Hepatocyte (in vitro differentiated cells): ENCODE data around the gene HPS4. TPM values are rescaled to one million over a fixed set of nuclear protein-coding genes. Genes with fewer than 3 reads are reported as not detected.

Source experiments
- DNase-seq: peaks from one replicate; pipeline ENCODE4 v3.0.0-alpha.2; 2016; ENCODE audit warnings: low spot score
- H2AFZ ChIP-seq: fragments of 200-600 bp; sonication (generic); 2 replicates; pipeline ENCODE4 v1.6.0; 2016; ENCODE audit warnings: antibody characterized with exemption, mild to moderate bottlenecking
- H3K27ac ChIP-seq: fragments of 200-600 bp; sonication (generic); 2 replicates; pipeline ENCODE4 v1.5.1; 2016; ENCODE audit warnings: mild to moderate bottlenecking
- H3K27me3 ChIP-seq: fragments of 200-600 bp; sonication (generic); 2 replicates; pipeline ENCODE4 v1.6.1; 2016
- H3K36me3 ChIP-seq: fragments of 200-600 bp; sonication (generic); replicated peaks from 2 replicates; pipeline ENCODE4 v1.5.1; 2016; ENCODE audit warnings: low read depth; ENCODE audit not compliant: insufficient read depth
- H3K4me1 ChIP-seq: fragments of 200-600 bp; sonication (generic); 2 replicates; pipeline ENCODE4 v1.5.1; 2016; ENCODE audit warnings: mild to moderate bottlenecking, moderate library complexity; ENCODE audit not compliant: insufficient read depth
- H3K4me2 ChIP-seq: fragments of 200-600 bp; sonication (generic); 2 replicates; pipeline ENCODE4 v1.6.0; 2016
- H3K4me3 ChIP-seq: fragments of 200-600 bp; sonication (generic); 2 replicates; pipeline ENCODE4 v1.5.1; 2016; ENCODE audit warnings: mild to moderate bottlenecking
- H3K79me2 ChIP-seq: fragments of 200-600 bp; sonication (generic); 2 replicates; pipeline ENCODE4 v1.6.0; 2017; ENCODE audit warnings: mild to moderate bottlenecking
- H3K9me2 ChIP-seq: fragments of 200-600 bp; sonication (generic); replicated peaks from 2 replicates; pipeline ENCODE4 v1.6.0; 2017; ENCODE audit warnings: mild to moderate bottlenecking; ENCODE audit not compliant: insufficient read depth
- H3K9me3 ChIP-seq: fragments of 200-600 bp; sonication (generic); 2 replicates; pipeline ENCODE4 v1.5.1; 2016; ENCODE audit warnings: low read depth, mild to moderate bottlenecking
- H4K20me1 ChIP-seq: fragments of 200-600 bp; sonication (generic); 2 replicates; pipeline ENCODE4 v1.6.0; 2016; ENCODE audit warnings: mild to moderate bottlenecking; ENCODE audit not compliant: insufficient read depth, poor library complexity, severe bottlenecking
- EZH2 ChIP-seq: fragments of 200-600 bp; sonication (generic); IDR thresholded peaks from 2 replicates; pipeline ENCODE4 v1.6.1; 2016; ENCODE audit warnings: antibody characterized with exemption, mild to moderate bottlenecking, borderline replicate concordance
- EZH2phosphoT487 ChIP-seq: fragments of 200-600 bp; sonication (generic); IDR thresholded peaks from one replicate; pipeline ENCODE4 v1.6.1; 2018; ENCODE audit warnings: antibody characterized with exemption, mild to moderate bottlenecking, low read depth, moderate library complexity; ENCODE audit not compliant: unreplicated experiment, severe bottlenecking
- WGBS: methylation state at CpG from one replicate; pipeline ENCODE4 v1.1.6; 2016; ENCODE audit warnings: low lambda C conversion rate; ENCODE audit errors: missing lambda C conversion rate; 5-methylcytosine and 5-hydroxymethylcytosine counted together
- polyA plus RNA-seq: library from polyadenylated mRNA; unstranded; fragments of >200 nt; fragmentation: Nextera tagmentation; extraction: Ambion mirVana; gene quantifications from 2 replicates; pipeline ENCODE4 v1.2.1, GENCODE V29; 2016
- total RNA-seq: library from RNA; depleted of rRNA; stranded (reverse); fragments of >200 nt; gene quantifications from 2 replicates; pipeline ENCODE4 v1.2.3, GENCODE V29; 2014
- TF ChIP-seq, protein P1 (sequence below): fragments of 200-600 bp; sonication (generic); IDR thresholded peaks from 2 replicates; pipeline ENCODE4 v1.5.1; 2016; ENCODE audit warnings: antibody characterized with exemption, mild to moderate bottlenecking; ENCODE audit not compliant: poor library complexity

Gene HPS4
- total and polyA plus RNA-seq, 2 experiments from 2014 or later: 20.2 to 36.7 TPM

DNA sequence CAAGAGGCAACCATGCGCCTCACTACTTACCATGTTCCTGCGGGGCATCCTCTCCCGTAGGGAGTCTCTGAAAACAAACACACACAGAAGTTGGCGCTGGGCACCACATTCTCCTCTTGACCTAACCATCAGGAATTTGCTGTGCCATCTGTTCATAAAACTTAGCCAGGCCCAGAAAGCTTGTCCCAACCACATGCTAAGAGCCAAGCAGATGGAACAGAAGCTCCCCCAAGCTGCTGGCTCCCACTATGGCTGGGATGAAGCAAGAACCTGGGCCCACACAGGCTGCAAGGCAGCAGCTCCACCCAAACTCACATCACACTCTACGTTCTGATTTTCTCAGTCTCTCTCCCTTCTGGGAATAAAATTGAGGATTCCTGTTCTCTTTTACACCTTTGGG, 17.4 kb downstream of the HPS4 start:
- Histone ChIP-seq H4K20me1 (no peaks in the 10 kb centered on the region), H3K27ac (no peak overlapping the region), H3K9me2 (no peaks in the 10 kb centered on the region), H3K4me1 (peaks cover 4% of the 10 kb centered on the region), H3K4me3 (no peak overlapping the region), H3K4me2 (no peak overlapping the region), H2AFZ (no peak overlapping the region), H3K27me3 (no peaks in the 10 kb centered on the region), H3K36me3 (peaks cover 3% of the 10 kb centered on the region), H3K9me3 (no peaks in the 10 kb centered on the region), H3K79me2 (no peaks in the 10 kb centered on the region)
- DNase-seq: no peak
- 92% methylated on average over 5 of the region's 5 CpGs for WGBS
- TF ChIP-seq, protein P1, sequence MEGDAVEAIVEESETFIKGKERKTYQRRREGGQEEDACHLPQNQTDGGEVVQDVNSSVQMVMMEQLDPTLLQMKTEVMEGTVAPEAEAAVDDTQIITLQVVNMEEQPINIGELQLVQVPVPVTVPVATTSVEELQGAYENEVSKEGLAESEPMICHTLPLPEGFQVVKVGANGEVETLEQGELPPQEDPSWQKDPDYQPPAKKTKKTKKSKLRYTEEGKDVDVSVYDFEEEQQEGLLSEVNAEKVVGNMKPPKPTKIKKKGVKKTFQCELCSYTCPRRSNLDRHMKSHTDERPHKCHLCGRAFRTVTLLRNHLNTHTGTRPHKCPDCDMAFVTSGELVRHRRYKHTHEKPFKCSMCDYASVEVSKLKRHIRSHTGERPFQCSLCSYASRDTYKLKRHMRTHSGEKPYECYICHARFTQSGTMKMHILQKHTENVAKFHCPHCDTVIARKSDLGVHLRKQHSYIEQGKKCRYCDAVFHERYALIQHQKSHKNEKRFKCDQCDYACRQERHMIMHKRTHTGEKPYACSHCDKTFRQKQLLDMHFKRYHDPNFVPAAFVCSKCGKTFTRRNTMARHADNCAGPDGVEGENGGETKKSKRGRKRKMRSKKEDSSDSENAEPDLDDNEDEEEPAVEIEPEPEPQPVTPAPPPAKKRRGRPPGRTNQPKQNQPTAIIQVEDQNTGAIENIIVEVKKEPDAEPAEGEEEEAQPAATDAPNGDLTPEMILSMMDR: no peak
- no peak for TF ChIP-seq EZH2
- TF ChIP-seq EZH2phosphoT487: no peak

DNA sequence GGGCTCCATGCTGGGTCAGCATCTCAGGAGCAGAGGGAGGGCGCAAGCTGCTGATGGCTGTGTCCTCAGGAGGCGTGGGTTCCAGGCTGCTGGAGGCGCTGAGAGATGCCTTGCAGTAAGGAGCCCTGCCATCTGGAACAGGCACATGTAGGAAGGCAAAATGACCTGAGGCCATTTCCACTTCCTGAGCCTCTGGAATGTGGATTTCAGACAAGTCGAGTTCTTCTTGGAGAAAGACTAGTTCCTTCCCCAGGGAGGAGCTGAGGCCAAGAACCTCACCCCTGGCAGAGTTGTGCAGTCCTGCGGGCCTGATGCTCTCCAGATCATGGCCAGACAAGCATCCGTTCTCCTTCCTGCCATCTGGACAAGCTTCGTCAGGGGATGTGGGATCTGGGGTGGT, 19.3 kb downstream of the HPS4 start:
- no peak overlapping the region for H3K27ac ChIP-seq
- peaks cover 18% of the 10 kb centered on the region for H3K79me2 ChIP-seq
- peaks cover 7% of the 10 kb centered on the region for H4K20me1 ChIP-seq
- no peaks in the 10 kb centered on the region for H3K9me3 ChIP-seq
- H2AFZ ChIP-seq: no peak overlapping the region
- WGBS: 80% methylated on average over 7 of the region's 7 CpGs
- no peak overlapping the region for H3K4me3 ChIP-seq
- TF ChIP-seq EZH2phosphoT487 (no peak), EZH2 (no peak)
- TF ChIP-seq, protein P1: no peak
- no peak for DNase-seq
- no peaks in the 10 kb centered on the region for H3K9me2 ChIP-seq
- peaks cover 4% of the 10 kb centered on the region for H3K4me1 ChIP-seq
- no peaks in the 10 kb centered on the region for H3K27me3 ChIP-seq
- no peak overlapping the region for H3K4me2 ChIP-seq
- peaks cover 3% of the 10 kb centered on the region for H3K36me3 ChIP-seq

DNA sequence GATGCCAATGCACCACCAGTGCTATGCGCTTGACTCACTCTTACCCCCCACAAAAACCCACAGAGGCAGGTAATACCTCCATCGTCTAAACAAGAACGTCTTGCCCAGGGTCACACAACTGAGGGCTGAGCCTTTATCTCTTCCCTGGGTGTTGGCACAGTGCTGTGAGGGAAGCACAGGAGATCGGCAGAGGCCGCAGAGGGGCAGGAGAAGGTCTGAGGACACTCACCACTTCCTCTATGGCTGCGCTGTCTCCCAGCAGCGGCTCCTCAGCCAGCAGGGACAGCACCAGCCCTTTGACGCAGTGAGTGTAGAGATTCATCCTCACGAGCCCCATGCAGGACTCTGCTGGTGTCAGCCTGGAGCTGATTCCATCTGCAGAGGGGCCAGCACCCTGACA, 19.9 kb downstream of the HPS4 start:
- Histone ChIP-seq H3K4me1 (peaks cover 4% of the 10 kb centered on the region), H3K27me3 (no peaks in the 10 kb centered on the region), H3K27ac (peak overlapping the region; percentile 27), H3K4me3 (no peak overlapping the region), H3K9me3 (no peaks in the 10 kb centered on the region), H3K79me2 (peaks cover 19% of the 10 kb centered on the region), H3K4me2 (no peak overlapping the region), H3K36me3 (peaks cover 3% of the 10 kb centered on the region), H2AFZ (no peak overlapping the region), H3K9me2 (no peaks in the 10 kb centered on the region), H4K20me1 (peaks cover 7% of the 10 kb centered on the region)
- no peak for TF ChIP-seq EZH2phosphoT487
- TF ChIP-seq, protein P1: no peak
- no peak for TF ChIP-seq EZH2
- WGBS: 90% methylated on average over 9 of the region's 9 CpGs
- no peak for DNase-seq
